Left hindlimb (tissue), 1 donor: ENCODE results near the gene ZFPM1.

Experiments
- DNase-seq: peaks from one replicate; pipeline ENCODE4 v3.0.0-alpha.2; 2018

ZFPM1 gene

DNA sequence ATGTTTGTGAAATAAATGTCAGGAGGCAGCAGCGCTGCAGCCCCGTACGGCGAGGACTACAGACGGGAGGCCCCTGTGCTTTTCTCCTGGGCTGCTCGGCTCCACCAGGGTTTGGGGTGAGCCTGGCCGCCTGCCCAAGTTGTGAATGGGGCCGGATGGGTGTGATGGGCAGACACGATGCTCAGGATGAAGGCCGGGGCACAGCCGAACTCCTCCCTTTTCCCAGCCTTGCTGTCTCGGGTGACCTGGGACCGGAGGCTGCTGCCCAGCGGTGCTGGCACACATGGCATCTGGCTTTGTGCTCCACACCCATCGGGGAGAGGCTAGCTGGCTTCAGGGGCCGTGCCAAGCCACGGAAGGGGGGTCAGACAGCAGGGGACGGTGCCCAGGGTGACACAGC, 34.2 kb upstream of the ZFPM1 start:
- no peak for DNase-seq

DNA sequence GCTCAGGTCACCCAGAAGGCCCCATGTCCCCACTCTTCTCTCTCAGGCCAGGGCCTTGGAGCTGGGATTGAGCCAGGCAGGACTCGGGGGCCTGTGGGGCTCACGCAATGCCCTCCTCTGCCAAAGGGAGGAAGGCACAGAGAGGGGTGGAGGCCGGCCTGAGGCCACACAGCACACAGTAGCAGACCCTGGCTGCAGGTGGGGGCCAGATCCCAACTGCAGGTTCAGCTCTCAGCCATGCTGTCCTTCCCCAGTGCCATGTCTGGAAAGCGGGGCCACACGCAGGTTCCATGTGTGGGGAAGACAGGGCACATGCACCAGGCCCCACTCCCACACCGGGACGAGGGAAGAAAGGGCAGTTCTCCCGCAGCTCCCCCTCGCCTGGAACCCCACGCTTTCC, 33.3 kb upstream of the ZFPM1 start:
- no peak for DNase-seq

DNA sequence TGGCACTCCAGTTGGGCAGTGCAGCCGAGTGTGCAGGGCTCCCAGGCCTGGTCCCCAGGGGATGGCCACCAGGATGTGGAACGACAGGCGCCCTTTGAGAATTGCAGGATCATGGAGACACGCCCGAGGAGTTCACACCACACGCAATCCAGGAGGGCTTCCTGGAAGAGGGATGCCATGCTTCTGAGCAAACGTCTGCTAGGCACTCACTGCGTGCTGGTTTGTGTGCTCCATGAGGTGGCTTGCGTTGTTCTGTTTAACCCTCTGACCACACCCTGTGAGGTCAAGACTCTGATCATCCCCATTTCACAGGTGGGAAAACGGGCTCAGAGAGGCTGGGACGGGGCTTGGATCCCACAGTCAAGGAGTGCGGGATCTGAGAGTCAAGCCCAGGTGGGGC, 32.6 kb upstream of the ZFPM1 start:
- no peak for DNase-seq

DNA sequence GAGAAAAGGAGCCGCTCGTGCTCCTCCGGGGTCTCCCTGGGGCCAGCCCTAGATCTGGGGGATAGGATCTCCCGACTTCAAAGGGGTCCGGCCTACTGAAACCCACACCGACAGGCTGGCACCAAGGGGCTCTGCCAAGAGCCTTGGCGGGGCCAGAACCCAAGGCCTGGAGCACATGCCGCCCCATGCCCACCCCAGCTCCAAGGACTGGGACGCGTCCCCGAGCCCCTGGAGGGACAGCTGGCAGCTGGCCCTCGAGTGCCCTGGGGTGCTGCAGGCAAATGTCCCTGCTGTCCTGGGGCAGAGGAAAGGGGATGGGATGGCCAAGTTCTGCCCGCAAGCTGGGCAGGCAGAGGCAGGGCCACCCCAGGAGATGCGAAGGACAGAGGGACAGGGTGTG, 31.8 kb upstream of the ZFPM1 start:
- DNase-seq, result no peak

DNA sequence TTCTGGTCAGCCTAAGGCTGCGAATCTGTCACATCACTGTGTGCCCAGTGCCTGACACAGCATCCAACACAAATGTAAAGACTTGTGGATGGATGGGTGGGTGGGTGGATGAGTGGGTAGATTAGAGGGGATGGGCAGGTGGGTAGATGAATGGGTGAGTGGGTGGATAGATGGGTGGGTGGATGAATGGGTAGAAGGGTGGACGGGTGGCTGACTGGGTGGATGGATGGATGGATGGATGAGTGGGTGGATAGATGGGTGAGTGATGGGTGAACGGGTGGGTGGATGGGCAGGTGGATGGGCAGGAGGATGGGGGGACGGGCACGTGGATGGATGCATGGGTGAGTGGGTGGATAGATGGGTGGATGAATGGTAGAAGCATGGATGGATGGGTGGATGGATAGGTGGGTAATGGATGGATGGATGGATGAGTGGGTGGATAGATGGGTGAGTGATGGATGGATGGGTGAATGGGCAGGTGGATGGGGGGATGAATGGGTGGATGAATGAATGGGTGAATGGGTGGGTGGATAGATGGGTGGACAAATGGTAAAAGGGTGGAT, 31.1 kb upstream of the ZFPM1 start:
- no peak for DNase-seq

DNA sequence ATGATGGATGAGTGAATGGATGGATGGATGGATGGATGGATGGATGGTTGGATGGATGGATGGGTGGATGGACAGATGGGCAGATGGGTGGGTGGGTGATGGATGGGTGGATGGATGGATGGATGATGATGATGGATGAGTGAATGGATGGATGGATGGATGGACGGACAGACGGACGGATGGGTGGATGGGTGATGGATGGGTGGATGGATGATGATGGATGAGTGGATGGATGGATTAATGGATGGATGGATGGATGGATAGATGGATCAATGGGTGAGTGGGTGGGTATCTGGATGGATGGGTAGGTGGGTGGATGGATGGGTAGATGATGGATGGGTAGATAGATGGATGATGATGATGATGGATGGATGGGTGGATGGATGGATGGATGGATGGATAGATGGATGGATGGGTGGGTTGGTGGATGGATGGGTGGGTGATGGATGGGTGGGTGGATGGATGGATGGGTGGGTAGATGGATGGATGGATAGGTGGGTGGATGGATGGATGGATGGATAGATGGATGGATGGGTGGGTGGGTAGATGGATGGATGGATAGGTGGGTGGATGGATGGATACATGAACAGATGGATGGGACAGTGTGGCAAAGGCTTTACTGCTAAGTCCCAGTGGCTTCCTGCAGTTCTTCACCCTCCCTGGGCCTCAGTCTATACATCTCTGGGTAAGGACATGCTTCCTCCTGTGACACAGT, 30.2 kb upstream of the ZFPM1 start:
- DNase-seq, result no peak

DNA sequence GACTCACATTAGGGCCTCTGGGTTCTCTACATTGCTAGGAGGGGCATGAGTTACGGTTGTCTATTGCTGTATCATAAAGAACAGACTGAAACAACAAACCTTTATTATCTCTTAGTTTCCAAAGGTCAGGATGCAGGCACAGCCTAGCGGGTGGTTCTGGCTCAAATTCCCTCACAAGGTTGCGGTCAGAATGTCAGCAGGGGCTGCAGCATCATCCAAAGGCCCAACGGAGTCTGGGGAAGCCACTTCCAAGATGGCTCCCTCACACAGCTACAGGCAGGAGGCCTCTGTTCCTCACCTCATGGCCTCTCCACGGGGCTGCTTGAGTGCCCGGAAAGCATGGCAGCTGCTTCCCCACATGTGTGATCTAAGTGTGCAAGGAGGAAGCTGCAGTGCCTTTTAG, 29.6 kb upstream of the ZFPM1 start:
- no peak for DNase-seq

DNA sequence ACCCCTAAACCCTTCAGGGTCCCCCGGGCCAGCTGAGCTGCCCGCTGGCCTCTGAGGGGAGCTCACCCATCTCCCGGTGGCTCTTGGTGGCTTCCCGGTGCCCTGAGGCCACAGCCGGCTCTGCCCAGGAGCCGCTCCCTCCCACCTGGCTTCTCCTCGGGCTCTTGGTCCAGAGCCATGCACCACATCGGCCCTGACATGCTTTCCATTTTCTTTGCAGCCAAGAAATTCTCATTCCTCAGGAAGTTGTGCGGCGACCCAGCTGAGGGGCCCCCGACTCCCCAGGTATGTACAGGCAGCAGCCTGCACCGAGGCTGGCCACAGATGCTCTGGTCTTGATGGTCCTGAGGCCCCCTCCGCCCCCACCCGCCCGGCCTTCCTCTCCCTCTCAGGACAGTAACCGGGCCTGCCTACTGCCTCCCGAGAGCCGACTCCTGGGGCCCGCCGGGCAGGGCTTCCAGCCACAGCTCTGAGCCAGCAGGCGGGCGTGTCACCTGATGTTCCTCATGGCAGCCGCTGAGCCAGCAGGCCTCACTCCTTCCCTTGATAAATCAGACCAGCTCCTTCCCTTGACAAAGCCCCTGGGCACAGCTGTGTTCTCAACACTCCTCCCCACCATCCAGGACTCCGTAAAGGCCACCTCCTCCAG, 28.4 kb upstream of the ZFPM1 start:
- DNase-seq, result peak; percentile 74

DNA sequence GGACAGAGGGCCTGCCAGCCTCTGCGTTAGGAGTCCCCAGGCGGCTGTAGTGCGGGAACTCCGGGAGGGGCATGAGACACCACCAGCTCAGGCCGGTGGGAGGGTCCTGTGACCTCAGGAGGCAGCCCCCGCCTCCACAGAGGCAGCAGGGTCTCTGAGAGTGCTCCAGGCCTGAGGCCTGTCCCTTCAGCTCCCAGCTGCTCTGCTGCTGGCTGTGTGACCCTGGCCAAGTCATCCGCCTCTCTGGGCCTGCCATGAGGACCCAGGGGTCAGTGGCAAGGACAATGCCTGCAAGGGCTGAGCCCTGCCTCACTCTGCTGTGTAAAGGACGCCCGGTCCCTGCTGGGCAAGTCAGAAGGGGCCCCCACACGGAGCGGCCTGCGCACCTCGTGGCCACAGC, 27.1 kb upstream of the ZFPM1 start:
- DNase-seq, result no peak

DNA sequence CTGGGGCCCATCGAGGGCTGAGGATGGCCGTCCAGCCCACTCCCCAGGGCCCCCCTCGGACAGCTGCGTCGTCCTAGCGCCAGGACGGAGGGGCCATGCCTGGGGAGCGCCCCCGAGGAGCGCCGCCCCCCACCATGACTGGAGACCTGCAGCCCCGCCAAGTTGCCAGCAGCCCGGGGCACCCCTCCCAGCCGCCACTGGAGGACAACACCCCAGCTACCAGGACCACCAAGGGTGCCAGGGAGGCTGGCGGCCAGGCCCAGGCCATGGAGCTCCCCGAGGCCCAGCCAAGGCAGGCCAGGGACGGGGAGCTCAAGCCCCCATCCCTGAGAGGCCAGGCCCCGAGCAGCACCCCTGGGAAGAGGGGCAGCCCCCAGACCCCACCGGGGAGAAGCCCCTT, 25.7 kb upstream of the ZFPM1 start:
- DNase-seq, result no peak

DNA sequence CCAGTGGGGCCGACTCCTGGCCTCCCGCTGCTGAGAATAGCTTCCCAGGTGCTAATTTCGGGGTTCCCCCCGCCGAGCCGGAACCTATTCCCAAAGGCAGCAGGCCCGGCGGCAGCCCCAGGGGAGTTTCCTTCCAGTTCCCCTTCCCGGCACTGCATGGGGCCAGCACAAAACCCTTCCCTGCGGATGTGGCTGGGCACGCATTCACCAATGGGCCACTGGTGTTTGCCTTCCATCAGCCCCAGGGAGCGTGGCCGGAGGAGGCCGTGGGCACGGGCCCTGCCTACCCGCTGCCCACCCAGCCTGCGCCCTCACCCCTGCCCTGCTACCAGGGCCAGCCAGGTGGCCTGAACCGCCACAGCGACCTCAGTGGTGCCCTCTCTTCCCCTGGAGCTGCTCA, 24.9 kb upstream of the ZFPM1 start:
- DNase-seq, result no peak

DNA sequence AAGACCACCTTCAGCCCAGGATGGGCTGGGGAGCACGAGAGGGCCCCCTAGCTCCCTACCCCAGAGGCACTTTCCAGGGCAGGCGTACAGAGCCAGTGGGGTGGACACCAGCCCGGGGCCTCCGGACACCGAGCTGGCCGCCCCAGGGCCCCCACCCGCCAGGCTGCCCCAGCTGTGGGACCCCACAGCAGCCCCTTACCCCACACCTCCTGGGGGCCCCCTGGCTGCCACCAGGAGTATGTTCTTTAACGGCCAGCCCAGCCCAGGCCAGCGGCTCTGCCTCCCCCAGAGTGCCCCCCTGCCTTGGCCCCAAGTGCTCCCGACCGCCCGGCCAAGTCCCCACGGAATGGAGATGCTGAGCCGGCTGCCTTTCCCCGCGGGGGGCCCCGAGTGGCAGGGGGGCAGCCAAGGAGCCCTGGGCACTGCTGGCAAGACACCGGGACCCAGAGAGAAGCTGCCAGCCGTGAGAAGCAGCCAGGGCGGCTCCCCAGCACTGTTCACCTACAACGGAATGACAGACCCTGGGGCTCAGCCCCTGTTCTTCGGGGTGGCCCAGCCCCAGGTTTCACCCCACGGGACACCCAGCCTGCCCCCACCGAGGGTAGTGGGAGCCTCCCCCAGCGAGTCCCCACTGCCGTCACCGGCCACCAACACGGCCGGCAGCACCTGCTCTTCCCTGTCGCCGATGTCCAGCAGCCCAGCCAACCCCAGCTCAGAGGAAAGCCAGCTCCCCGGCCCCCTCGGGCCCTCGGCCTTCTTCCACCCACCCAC, 24.3 kb upstream of the ZFPM1 start:
- no peak for DNase-seq

DNA sequence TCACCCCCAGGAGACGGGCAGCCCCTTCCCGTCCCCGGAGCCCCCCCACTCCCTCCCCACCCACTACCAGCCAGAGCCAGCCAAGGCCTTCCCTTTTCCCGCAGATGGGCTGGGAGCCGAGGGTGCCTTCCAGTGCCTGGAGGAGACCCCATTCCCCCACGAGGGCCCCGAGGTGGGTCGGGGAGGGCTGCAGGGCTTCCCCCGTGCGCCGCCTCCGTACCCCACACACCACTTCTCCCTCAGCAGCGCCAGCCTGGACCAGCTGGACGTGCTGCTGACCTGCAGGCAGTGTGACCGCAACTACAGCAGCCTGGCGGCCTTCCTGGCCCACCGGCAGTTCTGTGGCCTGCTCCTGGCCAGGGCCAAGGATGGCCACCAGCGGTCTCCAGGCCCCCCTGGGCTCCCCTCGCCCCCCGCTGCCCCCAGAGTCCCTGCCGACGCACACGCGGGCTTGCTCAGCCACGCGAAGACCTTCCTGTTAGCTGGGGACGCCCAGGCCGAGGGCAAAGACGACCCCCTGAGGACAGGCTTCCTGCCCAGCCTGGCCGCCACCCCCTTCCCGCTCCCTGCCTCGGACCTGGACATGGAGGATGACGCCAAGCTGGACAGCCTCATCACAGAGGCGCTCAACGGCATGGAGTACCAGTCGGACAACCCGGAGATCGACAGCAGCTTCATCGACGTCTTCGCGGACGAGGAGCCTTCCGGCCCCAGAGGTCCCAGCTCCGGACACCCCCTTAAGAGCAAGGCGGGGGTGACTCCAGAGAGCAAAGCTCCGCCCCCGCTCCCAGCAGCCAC, 23.5 kb upstream of the ZFPM1 start:
- DNase-seq, result no peak

DNA sequence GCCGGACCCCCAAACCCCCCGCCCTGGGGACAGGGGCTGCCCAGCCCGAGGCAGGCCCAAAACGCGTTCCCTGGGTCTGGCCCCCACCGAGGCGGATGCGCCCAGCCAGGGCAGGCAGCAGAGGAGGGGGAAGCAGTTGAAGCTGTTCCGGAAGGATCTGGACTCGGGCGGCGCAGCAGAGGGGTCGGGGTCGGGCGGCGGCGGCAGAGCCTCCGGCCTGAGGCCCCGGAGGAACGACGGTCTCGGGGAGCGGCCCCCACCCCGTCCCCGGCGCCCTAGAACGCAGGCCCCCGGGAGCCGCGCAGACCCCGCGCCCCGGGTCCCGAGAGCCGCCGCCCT, 22.9 kb upstream of the ZFPM1 start:
- DNase-seq, result no peak

DNA sequence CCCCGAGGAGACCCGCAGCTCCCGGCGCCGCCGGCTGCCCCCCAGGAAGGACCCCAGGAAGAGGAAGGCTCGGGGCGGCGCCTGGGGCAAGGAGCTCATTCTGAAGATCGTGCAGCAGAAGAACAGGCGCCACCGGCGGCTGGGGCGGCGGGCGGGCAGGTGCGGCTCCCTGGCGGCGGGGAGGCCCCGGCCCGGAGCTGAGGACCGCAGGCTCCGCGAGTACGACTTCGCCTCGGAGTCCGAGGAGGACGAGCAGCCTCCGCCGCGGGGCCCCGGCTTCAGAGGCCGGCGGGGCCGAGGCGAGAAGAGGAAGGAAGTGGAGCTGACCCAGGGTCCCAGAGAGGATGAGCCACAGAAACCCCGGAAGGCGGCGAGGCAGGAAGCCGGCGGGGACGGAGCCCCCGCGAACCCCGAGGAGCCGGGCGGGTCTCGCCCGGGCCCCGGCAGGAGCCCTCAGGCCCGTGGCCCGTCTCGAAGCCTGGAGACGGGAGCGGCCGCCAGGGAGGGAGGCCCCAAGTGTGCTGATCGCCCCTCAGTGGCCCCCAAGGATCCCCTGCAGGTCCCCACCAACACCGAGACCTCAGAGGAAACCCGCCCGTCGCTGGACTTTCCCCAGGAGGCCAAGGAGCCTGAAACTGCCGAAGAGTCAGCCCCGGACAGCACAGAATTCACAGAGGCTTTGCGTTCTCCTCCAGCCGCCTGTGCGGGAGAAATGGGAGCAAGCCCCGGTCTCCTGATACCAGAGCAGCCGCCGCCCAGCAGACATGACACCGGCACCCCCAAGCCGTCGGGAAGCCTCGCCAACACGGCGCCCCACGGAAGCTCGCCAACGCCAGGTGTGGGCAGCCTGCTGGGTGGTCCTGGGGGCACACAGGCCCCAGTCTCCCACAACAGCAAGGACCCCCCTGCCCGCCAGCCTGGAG, 22.3 kb upstream of the ZFPM1 start:
- no peak for DNase-seq

DNA sequence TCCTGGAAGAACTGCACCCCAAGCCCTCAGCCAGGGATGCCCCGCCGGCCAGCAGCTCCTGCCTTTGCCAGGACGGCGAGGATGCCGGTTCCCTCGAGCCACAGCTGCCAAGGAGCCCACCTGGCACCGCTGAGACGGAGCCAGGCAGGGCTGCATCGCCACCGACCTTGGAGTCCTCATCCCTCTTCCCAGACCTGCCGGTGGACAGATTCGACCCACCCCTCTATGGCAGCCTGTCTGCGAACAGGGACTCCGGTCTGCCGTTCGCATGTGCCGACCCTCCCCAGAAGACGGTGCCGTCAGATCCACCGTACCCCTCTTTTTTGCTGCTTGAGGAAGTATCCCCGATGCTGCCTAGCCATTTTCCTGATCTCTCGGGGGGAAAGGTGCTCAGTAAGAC, 21.4 kb upstream of the ZFPM1 start:
- DNase-seq, result no peak

DNA sequence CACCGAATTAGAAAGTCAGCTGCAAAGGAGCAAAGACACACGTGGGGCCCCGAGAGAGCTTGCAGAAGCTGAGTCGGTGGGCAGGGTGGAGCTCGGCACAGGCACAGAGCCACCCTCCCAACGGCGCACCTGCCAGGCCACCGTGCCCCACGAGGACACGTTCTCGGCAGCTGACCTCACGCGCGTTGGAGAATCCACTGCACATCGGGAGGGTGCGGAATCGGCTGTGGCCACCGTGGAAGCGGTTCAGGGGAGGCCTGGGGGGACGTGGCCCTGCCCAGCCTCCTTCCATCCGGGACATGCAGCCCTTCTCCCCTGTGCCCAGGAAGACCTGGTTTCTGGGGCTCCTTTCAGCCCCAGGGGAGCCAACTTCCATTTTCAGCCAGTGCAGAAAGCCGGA, 20.9 kb upstream of the ZFPM1 start:
- DNase-seq, result no peak

DNA sequence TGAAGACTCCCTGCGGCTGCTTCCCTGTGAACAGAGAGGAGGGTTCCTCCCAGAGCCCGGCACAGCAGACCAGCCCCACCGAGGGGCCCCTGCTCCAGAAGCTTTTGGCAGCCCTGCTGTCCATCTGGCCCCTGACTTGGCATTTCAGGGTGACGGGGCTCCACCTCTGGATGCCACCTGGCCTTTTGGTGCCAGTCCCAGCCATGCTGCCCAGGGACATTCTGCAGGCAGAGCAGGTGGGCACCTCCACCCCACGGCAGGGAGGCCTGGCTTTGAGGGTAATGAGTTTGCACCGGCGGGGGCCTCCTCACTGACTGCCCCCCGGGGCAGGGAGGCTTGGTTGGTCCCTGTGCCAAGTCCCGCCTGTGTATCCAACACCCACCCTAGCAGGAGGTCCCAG, 20.3 kb upstream of the ZFPM1 start:
- no peak for DNase-seq

DNA sequence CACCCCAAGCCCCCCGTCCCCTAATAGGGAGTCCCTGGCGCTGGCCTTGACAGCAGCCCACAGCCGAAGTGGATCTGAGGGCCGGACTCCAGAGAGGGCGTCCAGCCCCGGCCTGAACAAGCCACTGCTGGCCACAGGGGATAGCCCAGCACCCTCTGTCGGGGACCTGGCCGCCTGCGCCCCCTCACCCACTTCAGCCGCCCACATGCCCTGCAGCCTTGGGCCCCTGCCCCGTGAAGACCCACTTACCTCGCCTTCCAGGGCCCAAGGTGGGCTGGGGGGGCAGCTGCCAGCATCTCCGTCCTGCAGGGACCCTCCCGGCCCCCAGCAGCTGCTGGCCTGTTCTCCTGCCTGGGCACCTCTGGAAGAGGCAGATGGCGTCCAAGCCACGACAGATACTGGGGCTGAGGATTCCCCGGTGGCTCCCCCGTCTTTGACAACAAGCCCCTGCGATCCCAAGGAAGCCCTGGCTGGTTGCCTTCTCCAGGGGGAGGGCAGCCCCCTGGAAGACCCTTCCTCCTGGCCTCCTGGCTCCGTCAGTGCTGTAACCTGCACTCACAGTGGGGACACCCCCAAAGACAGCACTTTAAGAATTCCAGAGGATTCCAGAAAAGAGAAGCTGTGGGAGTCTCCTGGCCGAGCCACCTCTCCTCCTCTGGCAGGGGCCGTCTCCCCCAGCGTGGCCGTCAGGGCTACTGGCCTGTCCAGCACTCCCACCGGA, 19.3 kb upstream of the ZFPM1 start:
- no peak for DNase-seq

DNA sequence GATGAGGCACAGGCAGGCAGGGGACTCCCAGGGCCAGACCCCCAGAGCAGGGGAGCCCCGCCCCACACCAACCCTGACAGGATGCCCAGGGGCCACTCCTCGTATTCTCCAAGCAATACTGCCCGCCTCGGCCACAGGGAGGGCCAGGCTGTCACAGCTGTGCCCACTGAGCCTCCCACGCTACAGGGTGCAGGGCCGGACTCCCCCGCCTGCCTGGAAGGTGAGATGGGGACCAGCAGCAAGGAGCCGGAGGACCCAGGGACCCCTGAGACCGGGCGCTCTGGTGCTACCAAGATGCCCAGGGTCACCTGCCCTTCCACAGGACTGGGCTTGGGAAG, 18.8 kb upstream of the ZFPM1 start:
- DNase-seq, result no peak

DNA sequence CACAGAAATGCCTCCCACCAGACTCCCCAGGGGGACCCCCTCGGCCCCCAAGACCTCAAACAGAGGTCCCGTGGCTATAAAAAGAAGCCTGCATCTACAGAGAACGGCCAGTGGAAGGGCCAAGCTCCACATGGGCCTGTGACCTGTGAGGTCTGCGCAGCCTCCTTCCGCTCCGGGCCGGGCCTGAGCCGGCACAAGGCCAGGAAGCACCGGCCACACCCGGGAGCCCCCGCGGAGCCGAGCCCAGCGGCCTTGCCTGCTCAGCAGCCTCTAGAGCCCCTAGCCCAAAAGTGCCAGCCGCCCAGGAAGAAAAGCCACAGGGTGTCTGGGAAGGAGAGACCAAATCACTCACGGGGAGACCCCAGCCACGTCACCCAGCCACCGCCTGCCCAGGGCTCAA, 18.3 kb upstream of the ZFPM1 start:
- no peak for DNase-seq
